NCI-H2029 treated with DMSO at 0.1 percent for 48 hours (cell line): ENCODE results near the gene CLIC3.
"Not testable (repeated sequence)": the region's sequence is repeated elsewhere in the genome, so short reads cannot be mapped to it uniquely, and the experiment has no call there.

Experiments used
- DNase-seq: peaks from one replicate; lab custom pipeline; 2025; lab: John Stamatoyannopoulos, UW

CLIC3 gene, protein sequence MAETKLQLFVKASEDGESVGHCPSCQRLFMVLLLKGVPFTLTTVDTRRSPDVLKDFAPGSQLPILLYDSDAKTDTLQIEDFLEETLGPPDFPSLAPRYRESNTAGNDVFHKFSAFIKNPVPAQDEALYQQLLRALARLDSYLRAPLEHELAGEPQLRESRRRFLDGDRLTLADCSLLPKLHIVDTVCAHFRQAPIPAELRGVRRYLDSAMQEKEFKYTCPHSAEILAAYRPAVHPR

DNA sequence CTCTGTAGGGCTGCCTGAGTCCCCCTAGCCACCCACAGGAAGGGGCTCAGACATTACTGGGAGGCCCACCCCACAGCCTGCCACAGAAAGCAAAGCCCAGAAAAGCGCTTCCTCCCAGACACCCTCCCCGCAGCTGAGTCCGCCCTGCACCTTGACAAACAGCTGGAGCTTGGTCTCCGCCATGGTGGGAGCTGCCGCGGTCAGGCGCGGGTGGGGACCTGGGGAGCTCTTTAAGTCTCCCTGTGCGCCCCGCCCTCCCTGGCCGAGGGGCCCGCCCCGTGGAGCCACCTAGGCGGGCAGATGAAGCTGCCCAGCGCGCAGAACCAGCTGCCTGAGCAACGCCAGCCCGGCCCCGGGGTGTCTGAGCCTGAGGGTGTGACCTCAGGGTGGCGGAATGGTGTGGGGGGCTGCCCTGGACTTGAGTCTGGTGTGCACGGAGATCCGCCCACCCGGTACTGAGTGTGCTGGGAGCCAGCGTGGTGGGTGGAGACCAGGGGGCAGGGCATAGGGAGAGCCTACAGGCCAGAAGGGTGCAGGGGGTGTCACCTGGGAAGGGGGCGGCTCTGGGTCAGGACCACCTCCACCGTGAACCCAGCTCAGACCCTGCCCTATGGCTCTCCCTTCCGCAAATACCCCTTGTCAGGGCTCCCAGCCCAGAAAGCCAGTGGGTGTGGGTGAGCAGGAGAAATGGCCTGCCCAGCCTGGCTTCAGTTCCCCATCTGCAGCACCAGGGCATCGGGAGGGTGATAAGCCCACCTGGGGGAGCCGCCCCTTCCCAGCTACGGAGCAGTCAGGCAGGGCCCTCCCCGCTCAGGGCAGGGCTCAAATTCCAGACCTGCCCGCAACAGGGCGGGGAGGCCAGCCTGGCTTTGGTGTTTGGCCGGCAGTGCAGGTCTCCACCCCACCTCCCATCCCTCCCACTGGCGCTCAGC, at the start of gene CLIC3:
Gene CLIC3 (minus strand): TSS at position 208 of the 932 bp plus-strand sequence. CDS start 25 bp downstream, at position 183.
- DNase-seq, result no peak

GRCh38 chr9:137045294-137046087, 49.1 kb upstream of the CLIC3 start:
- no peak for DNase-seq

DNA sequence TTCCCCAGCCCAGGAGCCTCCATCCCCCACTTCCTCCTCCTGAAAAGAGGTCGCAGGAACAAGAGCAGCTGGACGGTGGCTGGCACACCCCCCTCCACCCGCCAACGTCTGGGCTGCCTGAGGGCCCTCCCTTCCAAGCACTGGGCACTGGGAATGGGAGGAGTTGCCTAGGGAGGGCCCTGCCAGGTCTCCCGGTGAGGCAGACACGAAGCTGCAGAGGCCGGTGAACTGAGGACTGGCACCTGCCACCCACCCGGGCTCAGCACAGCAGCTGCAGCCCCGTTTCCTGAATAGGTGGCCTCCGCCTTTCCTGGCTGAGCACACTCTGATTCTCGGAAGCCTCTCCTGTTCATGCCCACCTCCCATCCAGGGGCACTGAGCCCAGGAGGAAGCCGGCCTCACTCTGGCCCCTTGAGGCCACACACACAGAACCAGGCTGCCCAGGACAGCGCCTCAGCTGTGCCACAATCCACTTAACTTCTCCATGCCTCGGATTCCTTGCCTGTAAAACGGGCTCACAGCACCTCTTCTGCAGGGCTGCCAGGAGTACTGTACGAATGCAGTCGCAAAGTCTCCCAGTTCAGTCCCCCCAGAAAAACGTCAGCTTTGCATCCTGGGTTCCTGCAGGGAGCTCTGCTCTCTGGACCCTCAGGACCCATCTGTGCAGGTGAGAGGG, 48.3 kb upstream of the CLIC3 start:
- peak; percentile 50 for DNase-seq

DNA sequence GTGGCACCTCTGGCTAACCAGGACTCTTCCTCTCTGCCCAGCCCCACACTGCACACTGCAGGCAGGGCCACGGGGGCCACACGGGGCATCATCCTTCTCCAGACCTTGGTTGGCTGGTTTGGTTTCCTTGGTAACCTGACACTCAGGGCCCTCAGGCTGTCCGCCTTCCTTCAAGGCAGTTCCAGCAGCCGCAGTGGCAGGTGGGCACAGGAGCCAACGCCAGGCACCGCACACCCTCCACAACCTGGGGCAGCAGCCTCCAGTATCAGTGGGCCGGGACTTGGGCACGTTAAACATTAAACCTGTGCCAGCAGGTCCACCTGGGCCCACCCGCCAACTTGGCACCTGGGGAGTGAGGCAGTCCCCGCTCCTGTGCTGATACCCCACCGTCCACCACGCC, 47.7 kb upstream of the CLIC3 start:
- no peak for DNase-seq

DNA sequence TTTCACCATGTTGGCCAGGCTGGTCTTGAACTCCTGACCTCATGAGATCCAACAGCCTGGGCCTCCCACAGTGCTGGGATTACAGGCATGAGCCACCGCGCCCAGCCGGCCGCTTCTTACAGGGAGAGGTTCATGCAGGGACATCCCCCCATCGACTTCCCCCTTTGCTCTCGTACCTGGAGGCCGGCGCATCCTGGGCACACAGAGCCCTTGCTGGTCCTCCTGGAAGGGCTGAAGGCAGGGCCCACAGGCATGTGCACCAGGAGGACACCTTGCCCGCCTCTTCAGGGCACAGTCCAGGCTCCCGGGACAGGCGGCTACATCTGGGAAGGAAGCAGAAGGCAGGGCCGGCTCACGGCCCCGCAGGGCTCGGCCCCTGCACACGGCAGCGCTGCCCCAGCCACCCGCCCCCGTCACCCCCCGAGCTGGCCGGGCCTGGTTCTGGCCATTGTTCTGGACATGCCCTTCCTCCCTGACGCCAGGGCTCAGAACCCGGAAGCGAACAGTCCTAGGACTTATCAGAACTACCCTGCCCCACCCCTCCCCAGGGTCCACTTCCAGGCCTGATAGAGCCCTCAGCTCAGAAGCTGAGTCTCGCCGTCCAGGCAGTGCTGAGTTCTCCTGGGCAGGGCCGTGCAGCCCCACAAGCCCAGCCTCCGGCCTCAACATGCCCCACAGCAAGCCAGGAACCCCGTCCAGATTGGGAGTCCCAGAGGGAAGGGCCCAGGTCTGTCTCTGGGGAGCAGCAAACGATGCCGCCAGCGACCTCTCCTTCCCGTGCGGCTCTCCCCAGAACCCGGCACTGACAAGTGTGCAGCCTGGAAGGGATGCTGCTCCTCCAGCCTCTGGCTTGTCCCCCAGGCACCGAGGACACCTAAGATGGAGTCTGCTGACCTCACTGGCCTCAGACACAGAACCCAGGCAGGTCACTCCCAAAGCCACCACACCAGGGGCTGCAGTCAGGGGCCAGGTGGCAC, 46.7 kb upstream of the CLIC3 start:
- DNase-seq, result no peak

DNA sequence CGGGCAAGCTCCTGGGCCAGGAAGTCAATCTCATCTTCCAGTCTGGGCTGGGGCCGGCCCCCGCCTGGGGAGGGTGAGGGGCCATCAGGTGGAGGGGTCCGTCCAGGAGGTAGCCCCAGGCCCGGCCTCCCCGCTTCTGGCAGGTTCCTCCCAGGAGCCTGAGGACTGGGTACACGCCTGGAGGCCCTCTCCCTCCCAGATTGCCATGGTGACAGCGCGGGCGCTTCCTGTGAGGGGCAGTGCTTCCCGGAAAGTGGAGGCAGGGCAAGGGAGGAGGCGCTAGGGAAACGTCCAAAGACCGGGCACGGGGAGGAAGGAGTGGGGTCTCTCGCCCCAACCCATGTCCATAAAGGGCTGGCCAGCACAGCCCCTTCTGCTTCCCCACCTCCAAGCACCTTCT, 44.8 kb upstream of the CLIC3 start:
- DNase-seq, result no peak

DNA sequence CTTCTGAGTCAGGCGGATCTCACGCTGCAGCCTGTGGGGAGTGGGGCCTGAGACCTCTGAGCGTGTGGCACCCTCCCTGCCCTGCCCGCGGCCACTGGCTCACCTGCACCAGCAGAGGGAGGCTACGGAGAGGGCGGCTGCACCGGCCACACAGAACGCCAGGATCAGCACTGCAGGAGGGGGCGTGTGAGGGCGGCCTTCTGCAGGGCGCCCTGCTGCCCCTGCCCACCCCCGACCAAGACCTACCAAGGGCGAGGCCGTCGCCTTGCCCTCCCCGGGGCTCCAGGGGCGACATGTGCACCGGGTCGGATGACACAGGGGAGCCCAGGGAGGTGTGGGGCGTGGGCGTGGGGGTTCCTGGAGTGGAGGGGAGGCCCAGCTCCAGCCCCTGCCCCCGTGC, 44.2 kb upstream of the CLIC3 start:
- no peak for DNase-seq

DNA sequence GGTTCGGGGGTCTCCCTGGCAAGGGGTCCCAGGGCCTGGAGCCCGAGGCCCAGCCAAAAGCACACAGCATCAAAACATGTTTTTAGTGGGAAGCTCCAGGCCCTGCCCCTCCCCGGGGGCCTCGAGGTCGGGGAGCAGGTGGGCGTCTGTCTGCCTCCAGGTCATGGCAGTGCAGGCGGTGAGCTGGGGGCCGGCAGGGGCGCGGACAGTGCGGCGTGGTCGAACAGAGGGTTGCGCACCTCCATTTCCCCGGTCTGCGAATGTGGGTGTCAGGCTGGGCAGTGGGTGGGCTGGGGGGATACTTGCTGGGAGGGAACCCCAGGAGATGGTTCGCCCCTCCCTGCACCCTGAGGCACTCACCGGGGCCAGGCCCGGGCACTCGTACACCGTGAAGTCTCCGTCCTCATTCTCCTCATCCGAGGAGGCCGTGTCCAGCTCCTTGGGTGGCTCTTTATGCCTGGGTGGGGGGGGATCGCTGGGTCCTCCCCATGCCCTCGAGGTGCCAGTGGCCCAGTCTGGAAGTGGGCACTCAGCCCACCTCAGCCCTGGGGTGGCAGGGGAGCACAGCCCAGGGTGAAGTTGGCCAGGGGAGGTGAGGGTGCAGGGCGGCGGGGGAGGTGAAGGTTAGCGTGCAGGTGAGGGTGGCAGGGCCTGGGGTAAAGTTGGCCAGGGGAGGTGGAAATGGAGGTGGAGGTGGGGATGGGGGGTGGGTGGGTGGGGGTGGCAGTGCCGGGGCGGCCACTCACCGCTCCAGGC, 43.4 kb upstream of the CLIC3 start:
- no peak for DNase-seq

DNA sequence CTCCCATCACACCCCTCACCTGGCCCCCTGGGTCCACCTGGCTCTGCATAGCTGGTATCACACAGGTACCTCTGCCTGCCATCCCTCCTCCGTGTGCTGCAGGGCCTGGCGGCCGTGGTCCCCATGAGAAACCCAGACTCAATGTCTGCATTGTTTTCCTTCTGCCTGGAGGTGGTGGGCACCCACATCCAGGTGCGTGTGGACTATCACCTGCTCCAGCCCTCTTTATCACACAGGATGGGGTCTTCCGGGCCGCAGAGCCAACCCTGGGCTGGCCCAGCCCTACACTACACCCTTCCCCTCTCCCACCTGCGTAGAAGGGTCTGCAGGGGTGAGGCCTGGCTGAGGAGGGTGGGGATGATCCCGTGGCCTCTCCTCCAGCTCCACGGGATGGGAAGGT, 42.5 kb upstream of the CLIC3 start:
- DNase-seq, result no peak

DNA sequence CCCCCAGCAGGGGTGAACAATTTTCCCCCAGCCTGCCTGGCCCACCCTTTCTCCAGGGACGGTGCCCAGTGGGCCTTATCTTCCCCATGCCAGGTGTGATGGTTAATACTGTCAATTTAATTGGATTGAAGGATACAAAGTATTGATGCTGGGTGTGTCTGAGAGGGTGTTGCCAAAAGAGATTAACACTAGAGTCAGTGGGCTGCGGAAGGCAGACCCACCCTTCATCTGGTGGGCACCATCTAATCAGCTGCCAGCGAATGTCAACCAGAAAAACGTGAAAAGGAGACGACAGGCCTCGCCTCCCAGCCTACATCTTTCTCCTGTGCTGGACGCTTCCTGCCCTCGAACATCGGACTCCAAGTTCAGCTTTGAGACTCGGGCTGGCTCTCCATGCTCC, 41.1 kb upstream of the CLIC3 start:
- DNase-seq, result no peak

- no peak for DNase-seq
Measured at GRCh38 chr9:137037035-137037434, 40.7 kb upstream of the CLIC3 start.

DNA sequence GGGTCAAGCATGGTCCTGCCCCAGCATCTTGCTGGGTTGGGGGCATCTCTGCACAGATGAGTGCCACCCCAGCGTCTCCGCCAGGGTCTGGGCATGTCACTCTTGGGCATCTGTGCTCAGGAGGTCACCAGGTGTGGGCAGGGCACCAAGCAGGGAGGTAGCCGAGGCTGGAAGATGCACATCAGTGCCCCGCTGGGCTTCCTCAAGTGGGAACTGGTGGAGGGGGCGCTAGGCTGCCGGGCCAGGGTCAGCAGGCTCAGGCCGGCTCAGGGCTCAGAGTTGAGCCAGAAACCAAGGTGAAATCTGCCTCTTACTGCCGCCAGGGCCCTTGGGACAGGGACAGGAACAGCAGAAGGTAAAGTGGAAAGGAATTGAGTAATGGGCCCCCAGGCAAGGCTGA, 39.6 kb upstream of the CLIC3 start:
- no peak for DNase-seq

DNA sequence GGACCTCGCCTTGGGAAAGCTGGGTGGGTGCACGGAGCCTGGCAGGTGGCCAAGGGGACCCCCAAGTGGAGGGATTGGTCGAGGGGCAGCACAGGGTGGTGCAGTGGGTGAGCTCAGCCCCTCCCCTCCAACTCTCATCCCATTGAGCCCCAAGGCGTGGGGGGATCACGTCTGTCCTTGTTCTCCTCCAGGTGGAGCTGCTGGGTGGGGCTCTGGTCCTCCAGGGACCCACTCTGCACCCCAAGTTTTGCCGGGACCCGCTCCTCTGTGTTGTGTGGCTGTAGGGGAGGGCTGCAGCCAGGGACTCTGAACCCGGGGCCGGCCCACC, 39.1 kb upstream of the CLIC3 start:
- no peak for DNase-seq

- DNase-seq, result peak; percentile 81
Measured at GRCh38 chr9:137034709-137035506, 38.5 kb upstream of the CLIC3 start.

DNA sequence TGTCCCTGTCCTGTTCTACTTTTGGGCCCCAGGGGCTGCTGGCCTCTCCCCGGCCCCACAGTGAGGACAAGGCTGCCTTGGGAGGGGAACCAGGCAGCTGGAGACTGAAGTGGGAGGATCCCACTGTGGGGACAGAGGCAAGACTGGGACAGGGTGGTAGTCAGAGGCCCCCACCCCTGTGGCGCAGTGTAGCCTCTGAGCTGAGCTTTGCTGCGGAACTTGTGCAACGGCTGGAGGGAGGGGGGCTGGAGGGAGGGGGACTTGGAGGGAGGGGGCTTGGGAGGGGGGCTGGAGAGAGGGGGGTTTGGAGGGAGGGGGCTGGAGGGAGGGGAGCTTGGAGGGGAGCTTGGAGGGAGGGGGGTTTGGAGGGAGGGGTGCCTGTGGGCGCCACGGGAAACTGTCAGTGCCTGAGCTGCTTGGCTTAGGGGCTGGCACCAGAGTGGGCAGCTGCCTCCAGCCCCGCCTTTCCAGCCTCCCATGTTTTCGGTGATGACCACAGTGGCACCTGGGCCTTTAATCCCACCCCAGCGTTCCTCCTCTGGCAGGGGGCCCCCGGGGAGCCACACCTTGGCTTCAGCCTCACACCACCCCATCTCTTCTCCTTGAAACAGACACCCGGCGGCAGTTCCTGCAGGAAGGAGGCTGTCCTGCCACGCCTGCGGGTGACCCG, 37.8 kb upstream of the CLIC3 start:
- DNase-seq, result no peak

GRCh38 chr9:137033481-137033880, 37.1 kb upstream of the CLIC3 start:
- not testable (repeated sequence) for DNase-seq

GRCh38 chr9:137032858-137033257, 36.5 kb upstream of the CLIC3 start:
- DNase-seq, result no peak

- DNase-seq, result no peak
Measured at GRCh38 chr9:137031904-137032640, 35.7 kb upstream of the CLIC3 start, which contains the start of gene FUT7. Gene FUT7 (minus strand): TSS chr9:137032088. CDS start chr9:137031991, 97 bp downstream.
